ENCODE data around the gene DCLK1. TPM values are rescaled to one million over a fixed set of nuclear protein-coding genes. Genes with fewer than 3 reads are reported as not detected.

Gene DCLK1
- total RNA-seq, 1 experiment from 2014 or later, result 1.4 TPM

DNA sequence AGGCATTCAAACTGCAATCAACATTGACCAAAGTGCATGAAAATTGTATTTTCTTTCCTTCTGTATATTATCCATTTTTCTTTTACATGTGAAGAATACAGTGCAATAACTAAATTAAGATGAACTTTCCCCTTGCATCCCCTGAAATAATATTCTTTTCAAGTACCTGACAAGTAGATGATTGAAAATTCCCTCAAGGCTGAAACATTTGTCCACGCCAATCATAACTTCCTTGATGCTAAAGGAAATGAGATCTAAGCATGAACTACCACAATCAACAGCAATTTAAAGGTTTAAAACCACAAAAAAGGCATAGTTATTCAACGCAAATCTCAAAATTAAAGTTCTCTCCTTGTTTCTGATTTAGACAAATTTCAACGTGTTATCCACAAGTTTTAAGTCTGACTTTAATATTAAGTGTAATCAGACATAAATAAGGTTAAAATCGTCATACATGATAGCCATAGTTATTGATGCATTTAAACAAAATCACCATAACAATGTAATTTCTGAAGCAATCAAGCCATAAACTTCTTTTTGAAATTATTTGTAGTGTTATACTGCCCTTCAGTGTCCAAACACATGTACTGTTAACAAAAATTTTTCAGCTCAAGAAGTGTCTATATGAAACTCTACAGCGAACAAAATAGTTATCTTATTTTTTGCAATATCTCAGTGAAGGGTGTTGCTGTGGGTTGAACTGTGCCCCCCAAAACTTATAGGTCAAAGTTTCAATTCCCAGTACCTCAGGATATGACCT lies 169.5 kb downstream of the DCLK1 start:
- ChIA-PET POLR2A (ENCODE audit: unreplicated experiment) (no interaction called here), CTCF (no interaction called here)
- DNase-seq, result no peak
- H3K4me3 ChIP-seq, result no peak overlapping the region
- TF ChIP-seq, protein P1, sequence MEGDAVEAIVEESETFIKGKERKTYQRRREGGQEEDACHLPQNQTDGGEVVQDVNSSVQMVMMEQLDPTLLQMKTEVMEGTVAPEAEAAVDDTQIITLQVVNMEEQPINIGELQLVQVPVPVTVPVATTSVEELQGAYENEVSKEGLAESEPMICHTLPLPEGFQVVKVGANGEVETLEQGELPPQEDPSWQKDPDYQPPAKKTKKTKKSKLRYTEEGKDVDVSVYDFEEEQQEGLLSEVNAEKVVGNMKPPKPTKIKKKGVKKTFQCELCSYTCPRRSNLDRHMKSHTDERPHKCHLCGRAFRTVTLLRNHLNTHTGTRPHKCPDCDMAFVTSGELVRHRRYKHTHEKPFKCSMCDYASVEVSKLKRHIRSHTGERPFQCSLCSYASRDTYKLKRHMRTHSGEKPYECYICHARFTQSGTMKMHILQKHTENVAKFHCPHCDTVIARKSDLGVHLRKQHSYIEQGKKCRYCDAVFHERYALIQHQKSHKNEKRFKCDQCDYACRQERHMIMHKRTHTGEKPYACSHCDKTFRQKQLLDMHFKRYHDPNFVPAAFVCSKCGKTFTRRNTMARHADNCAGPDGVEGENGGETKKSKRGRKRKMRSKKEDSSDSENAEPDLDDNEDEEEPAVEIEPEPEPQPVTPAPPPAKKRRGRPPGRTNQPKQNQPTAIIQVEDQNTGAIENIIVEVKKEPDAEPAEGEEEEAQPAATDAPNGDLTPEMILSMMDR (conservative IDR thresholded peaks at IDR 0.05), result peak; percentile 71
- no peak for TF ChIP-seq EZH2 (IDR thresholded peaks at IDR 0.05; ENCODE audit: low read depth)
- H3K9me2 ChIP-seq (ENCODE audit: insufficient read depth), result no peaks in the 10 kb centered on the region
- H3K9me3 ChIP-seq (ENCODE audit: insufficient read depth, low read depth), result no peaks in the 10 kb centered on the region
- intact Hi-C loops (cut with micrococcal nuclease; ENCODE audit: unreplicated experiment), result no loop called here
- no peak overlapping the region for H2AFZ ChIP-seq
- BruUV-seq (replicated peaks), result no TSS peak
- H3K27me3 ChIP-seq (ENCODE audit: insufficient read depth, low read depth), result no peaks in the 10 kb centered on the region
- no peaks in the 10 kb centered on the region for H3K36me3 ChIP-seq (ENCODE audit: low read depth)
- no peak overlapping the region for H3K4me2 ChIP-seq
- H3K4me1 ChIP-seq (replicated peaks; ENCODE audit: insufficient read depth), result peaks cover 8% of the 10 kb centered on the region; the same call in 1 of the 2 replicates
- H3K79me2 ChIP-seq (ENCODE audit: low read depth), result no peaks in the 10 kb centered on the region
- H3K27ac ChIP-seq, result no peak overlapping the region
- H3F3A ChIP-seq (ENCODE audit: insufficient read depth, low read depth), result no peaks in the 10 kb centered on the region
- H4K20me1 ChIP-seq (ENCODE audit: insufficient read depth), result no peaks in the 10 kb centered on the region

DNA sequence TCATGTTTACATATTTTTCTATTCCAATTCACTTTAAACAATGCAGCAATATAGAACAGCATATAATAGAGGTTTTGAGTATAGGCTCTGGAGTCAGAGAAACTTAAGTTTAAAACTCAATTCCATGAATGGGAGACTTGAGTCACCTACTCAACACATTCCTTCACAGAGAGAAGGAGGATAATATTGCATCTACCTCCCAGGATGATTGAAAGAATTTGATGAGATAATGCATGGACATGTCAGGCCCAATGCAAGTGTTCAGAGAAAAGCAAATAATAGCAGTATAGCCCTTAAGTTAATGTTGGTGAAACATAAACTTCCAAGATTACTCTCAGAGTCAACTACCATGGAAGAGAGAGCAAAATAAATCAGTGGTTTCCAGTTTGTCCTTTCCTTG lies 170.2 kb downstream of the DCLK1 start:
- intact Hi-C loops (cut with micrococcal nuclease; ENCODE audit: unreplicated experiment), result no loop called here
- H3K27me3 ChIP-seq (ENCODE audit: insufficient read depth, low read depth), result no peaks in the 10 kb centered on the region
- no peak overlapping the region for H2AFZ ChIP-seq
- no TSS peak for BruUV-seq (replicated peaks)
- no peaks in the 10 kb centered on the region for H4K20me1 ChIP-seq (ENCODE audit: insufficient read depth)
- H3K9me3 ChIP-seq (ENCODE audit: insufficient read depth, low read depth), result no peaks in the 10 kb centered on the region
- H3K4me3 ChIP-seq, result no peak overlapping the region
- H3K4me2 ChIP-seq, result no peak overlapping the region
- H3K36me3 ChIP-seq (ENCODE audit: low read depth), result no peaks in the 10 kb centered on the region
- no peaks in the 10 kb centered on the region for H3K79me2 ChIP-seq (ENCODE audit: low read depth)
- H3K27ac ChIP-seq, result no peak overlapping the region
- no peak for TF ChIP-seq EZH2 (IDR thresholded peaks at IDR 0.05; ENCODE audit: low read depth)
- TF ChIP-seq, protein P1 (conservative IDR thresholded peaks at IDR 0.05), result no peak
- CTCF ChIA-PET, result no interaction called here
- POLR2A ChIA-PET (ENCODE audit: unreplicated experiment), result no interaction called here
- H3K9me2 ChIP-seq (ENCODE audit: insufficient read depth), result no peaks in the 10 kb centered on the region
- H3F3A ChIP-seq (ENCODE audit: insufficient read depth, low read depth), result no peaks in the 10 kb centered on the region
- no peak for DNase-seq
- peaks cover 8% of the 10 kb centered on the region; the same call in 1 of the 2 replicates for H3K4me1 ChIP-seq (replicated peaks; ENCODE audit: insufficient read depth)

GRCh38 chr13:35957996-35958395 lies 173.2 kb downstream of the DCLK1 start:
- no TSS peak for BruUV-seq (replicated peaks)
- intact Hi-C loops (cut with micrococcal nuclease; ENCODE audit: unreplicated experiment), result loop anchor here (10.0 kb wide), 1 partner anchor 743 kb away; no protein-coding TSS in a partner anchor
- H3F3A ChIP-seq (ENCODE audit: insufficient read depth, low read depth), result no peaks in the 10 kb centered on the region
- no peaks in the 10 kb centered on the region for H3K79me2 ChIP-seq (ENCODE audit: low read depth)
- no peak overlapping the region for H3K4me2 ChIP-seq
- no peaks in the 10 kb centered on the region for H3K4me1 ChIP-seq (replicated peaks; ENCODE audit: insufficient read depth)
- no peaks in the 10 kb centered on the region for H4K20me1 ChIP-seq (ENCODE audit: insufficient read depth)
- no peak for DNase-seq
- H3K9me3 ChIP-seq (ENCODE audit: insufficient read depth, low read depth), result no peaks in the 10 kb centered on the region
- no peak for TF ChIP-seq EZH2 (IDR thresholded peaks at IDR 0.05; ENCODE audit: low read depth)
- TF ChIP-seq, protein P1 (conservative IDR thresholded peaks at IDR 0.05), result no peak
- POLR2A ChIA-PET (ENCODE audit: unreplicated experiment), result no interaction called here
- H3K36me3 ChIP-seq (ENCODE audit: low read depth), result no peaks in the 10 kb centered on the region
- no peaks in the 10 kb centered on the region for H3K9me2 ChIP-seq (ENCODE audit: insufficient read depth)
- no peak overlapping the region for H2AFZ ChIP-seq
- no peaks in the 10 kb centered on the region for H3K27me3 ChIP-seq (ENCODE audit: insufficient read depth, low read depth)
- H3K27ac ChIP-seq, result no peak overlapping the region
- H3K4me3 ChIP-seq, result no peak overlapping the region
- CTCF ChIA-PET, result no interaction called here
